ENCODE data around the gene GPR75.

GPR75 gene

DNA sequence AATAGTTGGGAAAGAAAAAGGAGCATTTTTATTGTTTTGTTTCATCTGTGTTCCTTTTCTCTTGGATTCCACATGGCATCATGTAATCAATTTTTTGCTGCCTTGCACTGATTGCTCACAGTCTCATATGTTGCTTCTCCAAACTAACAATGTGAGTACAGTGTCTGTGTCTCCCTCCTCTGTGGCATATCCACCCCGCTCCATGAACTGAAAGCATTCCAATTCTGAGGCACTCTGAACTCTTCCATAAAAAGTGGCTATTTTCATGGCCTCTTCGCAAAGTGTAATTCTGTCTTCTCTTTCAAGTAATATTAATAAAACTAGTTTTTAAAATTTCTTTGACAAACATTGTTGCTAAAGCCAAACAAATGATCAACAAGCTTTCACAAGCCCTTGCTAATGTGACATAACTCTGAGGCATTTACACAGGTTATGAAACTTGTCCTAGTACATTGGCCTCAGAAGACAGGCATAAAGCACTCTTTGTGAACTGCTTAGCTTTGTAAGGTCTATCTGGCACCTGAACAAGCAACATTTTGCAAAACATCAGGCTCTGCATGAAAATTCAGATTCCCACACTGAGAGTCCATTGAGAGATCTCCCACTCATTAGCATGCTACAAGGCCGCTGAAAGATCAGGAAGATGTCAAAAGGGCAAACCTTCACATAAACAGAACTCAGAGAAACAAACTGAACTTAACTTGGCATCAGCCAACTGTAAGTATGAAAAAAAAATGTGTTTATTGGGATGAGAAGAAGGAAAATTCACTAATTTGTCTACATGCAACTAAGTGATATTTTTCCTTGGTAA is 33.0 kb downstream of the GPR75 start (continued):
- TF ChIP-seq, protein P1, sequence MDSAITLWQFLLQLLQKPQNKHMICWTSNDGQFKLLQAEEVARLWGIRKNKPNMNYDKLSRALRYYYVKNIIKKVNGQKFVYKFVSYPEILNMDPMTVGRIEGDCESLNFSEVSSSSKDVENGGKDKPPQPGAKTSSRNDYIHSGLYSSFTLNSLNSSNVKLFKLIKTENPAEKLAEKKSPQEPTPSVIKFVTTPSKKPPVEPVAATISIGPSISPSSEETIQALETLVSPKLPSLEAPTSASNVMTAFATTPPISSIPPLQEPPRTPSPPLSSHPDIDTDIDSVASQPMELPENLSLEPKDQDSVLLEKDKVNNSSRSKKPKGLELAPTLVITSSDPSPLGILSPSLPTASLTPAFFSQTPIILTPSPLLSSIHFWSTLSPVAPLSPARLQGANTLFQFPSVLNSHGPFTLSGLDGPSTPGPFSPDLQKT (IDR thresholded peaks at IDR 0.05; ENCODE audit: borderline replicate concordance, low read depth, low read length): no peak

DNA sequence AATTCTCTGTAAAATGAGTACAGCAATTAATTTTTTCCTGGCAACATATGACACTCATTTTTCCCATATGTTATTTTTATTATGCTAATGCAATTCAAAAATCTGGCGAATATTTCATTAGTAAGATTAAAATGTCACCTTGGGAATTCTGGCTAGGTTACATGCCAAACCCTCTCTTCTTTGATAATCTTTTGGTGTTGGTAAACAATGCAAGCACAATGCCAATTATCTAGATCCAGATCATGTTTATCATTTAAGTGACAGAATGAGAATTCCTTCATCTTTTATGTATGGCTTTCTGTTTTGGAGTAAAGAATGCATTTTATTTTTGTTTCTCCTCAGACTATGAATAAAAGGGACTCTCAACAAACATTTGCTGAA is 33.7 kb downstream of the GPR75 start:
- Histone ChIP-seq H3K9me3 (ENCODE audit: control insufficient read depth, insufficient read depth, low read depth, low read length) (no peaks in the 10 kb centered on the region), H3K4me1 (ENCODE audit: control insufficient read depth, insufficient read depth, low read length) (no peaks in the 10 kb centered on the region), H3K27ac (ENCODE audit: extremely low read depth, low read depth, low read length) (no peak overlapping the region), H3K36me3 (ENCODE audit: control insufficient read depth in 2 of 2, insufficient read depth in 1 of 2, low read length in 2 of 2) (no peaks in the 10 kb centered on the region; a peak in 1 of 3 replicates), H3K4me3 (ENCODE audit: low read depth, low read length) (no peak overlapping the region)
- POLR2A ChIA-PET: no interaction called here
- CTCF ChIA-PET: no interaction called here
- TF ChIP-seq, protein P2, sequence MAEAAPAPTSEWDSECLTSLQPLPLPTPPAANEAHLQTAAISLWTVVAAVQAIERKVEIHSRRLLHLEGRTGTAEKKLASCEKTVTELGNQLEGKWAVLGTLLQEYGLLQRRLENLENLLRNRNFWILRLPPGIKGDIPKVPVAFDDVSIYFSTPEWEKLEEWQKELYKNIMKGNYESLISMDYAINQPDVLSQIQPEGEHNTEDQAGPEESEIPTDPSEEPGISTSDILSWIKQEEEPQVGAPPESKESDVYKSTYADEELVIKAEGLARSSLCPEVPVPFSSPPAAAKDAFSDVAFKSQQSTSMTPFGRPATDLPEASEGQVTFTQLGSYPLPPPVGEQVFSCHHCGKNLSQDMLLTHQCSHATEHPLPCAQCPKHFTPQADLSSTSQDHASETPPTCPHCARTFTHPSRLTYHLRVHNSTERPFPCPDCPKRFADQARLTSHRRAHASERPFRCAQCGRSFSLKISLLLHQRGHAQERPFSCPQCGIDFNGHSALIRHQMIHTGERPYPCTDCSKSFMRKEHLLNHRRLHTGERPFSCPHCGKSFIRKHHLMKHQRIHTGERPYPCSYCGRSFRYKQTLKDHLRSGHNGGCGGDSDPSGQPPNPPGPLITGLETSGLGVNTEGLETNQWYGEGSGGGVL (tag by site-specific recombination; IDR thresholded peaks at IDR 0.05): no peak
- TF ChIP-seq ZIC2 (tag by site-specific recombination; IDR thresholded peaks at IDR 0.05): no peak
- TF ChIP-seq GFI1B (tag by site-specific recombination; IDR thresholded peaks at IDR 0.05): no peak
- TF ChIP-seq FEZF1 (tag by site-specific recombination; IDR thresholded peaks at IDR 0.05): no peak
- no peak for TF ChIP-seq ZNF221 (tag by site-specific recombination; IDR thresholded peaks at IDR 0.05; ENCODE audit: borderline replicate concordance)
- TF ChIP-seq ZNF785 (tag by site-specific recombination; IDR thresholded peaks at IDR 0.05): no peak
- TF ChIP-seq, protein P3, sequence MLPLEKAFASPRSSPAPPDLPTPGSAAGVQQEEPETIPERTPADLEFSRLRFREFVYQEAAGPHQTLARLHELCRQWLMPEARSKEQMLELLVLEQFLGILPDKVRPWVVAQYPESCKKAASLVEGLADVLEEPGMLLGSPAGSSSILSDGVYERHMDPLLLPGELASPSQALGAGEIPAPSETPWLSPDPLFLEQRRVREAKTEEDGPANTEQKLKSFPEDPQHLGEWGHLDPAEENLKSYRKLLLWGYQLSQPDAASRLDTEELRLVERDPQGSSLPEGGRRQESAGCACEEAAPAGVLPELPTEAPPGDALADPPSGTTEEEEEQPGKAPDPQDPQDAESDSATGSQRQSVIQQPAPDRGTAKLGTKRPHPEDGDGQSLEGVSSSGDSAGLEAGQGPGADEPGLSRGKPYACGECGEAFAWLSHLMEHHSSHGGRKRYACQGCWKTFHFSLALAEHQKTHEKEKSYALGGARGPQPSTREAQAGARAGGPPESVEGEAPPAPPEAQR (tag by site-specific recombination; IDR thresholded peaks at IDR 0.05): no peak
- no peak for TF ChIP-seq GLIS1 (tag by site-specific recombination; IDR thresholded peaks at IDR 0.05)
- TF ChIP-seq, protein P4, sequence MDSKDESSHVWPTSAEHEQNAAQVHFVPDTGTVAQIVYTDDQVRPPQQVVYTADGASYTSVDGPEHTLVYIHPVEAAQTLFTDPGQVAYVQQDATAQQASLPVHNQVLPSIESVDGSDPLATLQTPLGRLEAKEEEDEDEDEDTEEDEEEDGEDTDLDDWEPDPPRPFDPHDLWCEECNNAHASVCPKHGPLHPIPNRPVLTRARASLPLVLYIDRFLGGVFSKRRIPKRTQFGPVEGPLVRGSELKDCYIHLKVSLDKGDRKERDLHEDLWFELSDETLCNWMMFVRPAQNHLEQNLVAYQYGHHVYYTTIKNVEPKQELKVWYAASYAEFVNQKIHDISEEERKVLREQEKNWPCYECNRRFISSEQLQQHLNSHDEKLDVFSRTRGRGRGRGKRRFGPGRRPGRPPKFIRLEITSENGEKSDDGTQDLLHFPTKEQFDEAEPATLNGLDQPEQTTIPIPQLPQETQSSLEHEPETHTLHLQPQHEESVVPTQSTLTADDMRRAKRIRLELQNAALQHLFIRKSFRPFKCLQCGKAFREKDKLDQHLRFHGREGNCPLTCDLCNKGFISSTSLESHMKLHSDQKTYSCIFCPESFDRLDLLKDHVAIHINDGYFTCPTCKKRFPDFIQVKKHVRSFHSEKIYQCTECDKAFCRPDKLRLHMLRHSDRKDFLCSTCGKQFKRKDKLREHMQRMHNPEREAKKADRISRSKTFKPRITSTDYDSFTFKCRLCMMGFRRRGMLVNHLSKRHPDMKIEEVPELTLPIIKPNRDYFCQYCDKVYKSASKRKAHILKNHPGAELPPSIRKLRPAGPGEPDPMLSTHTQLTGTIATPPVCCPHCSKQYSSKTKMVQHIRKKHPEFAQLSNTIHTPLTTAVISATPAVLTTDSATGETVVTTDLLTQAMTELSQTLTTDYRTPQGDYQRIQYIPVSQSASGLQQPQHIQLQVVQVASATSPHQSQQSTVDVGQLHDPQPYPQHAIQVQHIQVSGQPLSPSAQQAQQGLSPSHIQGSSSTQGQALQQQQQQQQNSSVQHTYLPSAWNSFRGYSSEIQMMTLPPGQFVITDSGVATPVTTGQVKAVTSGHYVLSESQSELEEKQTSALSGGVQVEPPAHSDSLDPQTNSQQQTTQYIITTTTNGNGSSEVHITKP (tag by site-specific recombination; IDR thresholded peaks at IDR 0.05): no peak
- TF ChIP-seq, protein P5, sequence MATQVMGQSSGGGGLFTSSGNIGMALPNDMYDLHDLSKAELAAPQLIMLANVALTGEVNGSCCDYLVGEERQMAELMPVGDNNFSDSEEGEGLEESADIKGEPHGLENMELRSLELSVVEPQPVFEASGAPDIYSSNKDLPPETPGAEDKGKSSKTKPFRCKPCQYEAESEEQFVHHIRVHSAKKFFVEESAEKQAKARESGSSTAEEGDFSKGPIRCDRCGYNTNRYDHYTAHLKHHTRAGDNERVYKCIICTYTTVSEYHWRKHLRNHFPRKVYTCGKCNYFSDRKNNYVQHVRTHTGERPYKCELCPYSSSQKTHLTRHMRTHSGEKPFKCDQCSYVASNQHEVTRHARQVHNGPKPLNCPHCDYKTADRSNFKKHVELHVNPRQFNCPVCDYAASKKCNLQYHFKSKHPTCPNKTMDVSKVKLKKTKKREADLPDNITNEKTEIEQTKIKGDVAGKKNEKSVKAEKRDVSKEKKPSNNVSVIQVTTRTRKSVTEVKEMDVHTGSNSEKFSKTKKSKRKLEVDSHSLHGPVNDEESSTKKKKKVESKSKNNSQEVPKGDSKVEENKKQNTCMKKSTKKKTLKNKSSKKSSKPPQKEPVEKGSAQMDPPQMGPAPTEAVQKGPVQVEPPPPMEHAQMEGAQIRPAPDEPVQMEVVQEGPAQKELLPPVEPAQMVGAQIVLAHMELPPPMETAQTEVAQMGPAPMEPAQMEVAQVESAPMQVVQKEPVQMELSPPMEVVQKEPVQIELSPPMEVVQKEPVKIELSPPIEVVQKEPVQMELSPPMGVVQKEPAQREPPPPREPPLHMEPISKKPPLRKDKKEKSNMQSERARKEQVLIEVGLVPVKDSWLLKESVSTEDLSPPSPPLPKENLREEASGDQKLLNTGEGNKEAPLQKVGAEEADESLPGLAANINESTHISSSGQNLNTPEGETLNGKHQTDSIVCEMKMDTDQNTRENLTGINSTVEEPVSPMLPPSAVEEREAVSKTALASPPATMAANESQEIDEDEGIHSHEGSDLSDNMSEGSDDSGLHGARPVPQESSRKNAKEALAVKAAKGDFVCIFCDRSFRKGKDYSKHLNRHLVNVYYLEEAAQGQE (tag by site-specific recombination; IDR thresholded peaks at IDR 0.05): no peak
- TF ChIP-seq EGR2 (tag by site-specific recombination; IDR thresholded peaks at IDR 0.05; ENCODE audit: low read depth): no peak
- TF ChIP-seq SCRT2 (tag by site-specific recombination; IDR thresholded peaks at IDR 0.05): no peak
